WTC11 (cell line): ENCODE data around the gene UBL4B. TPM values are rescaled to one million over a fixed set of nuclear protein-coding genes. Genes with fewer than 3 reads are reported as not detected.

Source experiments
- total RNA-seq: library from RNA; stranded (reverse); gene quantifications from 3 replicates; pipeline ENCODE4 v1.2.3, GENCODE V29; 2021

The UBL4B gene
- total RNA-seq, 1 experiment from 2014 or later, result 0.11 TPM

Other genes starting within 250 kb of the UBL4B start
- 2.5 to 3.3 TPM (median 3.0 TPM) in 3 replicates for gene CSF1, start 201.6 kb upstream of the UBL4B start, total RNA-seq
- gene AHCYL1, start 127.7 kb upstream of the UBL4B start, total RNA-seq, result 92.1 to 99.4 TPM (median 98.6 TPM) in 3 replicates
- gene STRIP1, start 77.8 kb upstream of the UBL4B start, total RNA-seq, result 36.8 to 42.8 TPM (median 38.2 TPM) in 3 replicates
- 0.09 to 0.15 TPM in 2 of 3 replicates, not detected in the other for gene ALX3, start 41.8 kb upstream of the UBL4B start, total RNA-seq
- 0.09 to 0.24 TPM (median 0.16 TPM) in 3 replicates for gene SLC6A17, start 38.1 kb downstream of the UBL4B start, total RNA-seq
- 19.9 to 21.9 TPM (median 21.9 TPM) in 3 replicates for gene KCNC4, start 97.9 kb downstream of the UBL4B start, total RNA-seq
- 43.5 to 50.6 TPM (median 44.8 TPM) in 3 replicates for gene RBM15, start 226.9 kb downstream of the UBL4B start, total RNA-seq